ENCODE measurements around the gene DNAJC8.

The DNAJC8 gene

DNA sequence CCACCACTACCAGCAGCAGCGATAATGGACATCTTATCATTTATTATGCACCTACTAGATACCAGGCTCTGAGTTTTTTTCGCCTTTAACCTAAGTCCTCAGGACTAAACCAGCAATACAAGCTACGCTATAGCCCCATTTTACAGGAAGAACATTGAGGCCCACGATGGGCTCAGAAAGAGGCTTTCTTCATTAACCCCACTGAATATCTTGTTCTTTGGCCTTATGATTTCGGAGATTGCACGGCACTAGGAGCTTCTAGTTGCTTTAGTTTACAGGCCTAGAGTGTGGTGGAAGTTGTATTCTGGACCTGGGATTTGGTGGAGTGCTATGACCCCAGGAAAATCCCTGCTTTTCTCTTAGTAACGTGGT is 28.0 kb upstream of the DNAJC8 start:
- TF ChIP-seq TAF1 (IDR thresholded peaks at IDR 0.05; ENCODE audit: low read depth) (no peak), TCF12 (IDR thresholded peaks at IDR 0.05; ENCODE audit: low read depth) (no peak), EP300 (IDR thresholded peaks at IDR 0.05; ENCODE audit: borderline replicate concordance) (no peak), YY1 (IDR thresholded peaks at IDR 0.05; ENCODE audit: low read depth) (no peak), CREB1 (IDR thresholded peaks at IDR 0.05; ENCODE audit: low read depth) (no peak), EGR1 (IDR thresholded peaks at IDR 0.05) (no peak), NFIC (IDR thresholded peaks at IDR 0.05) (no peak), CEBPB (IDR thresholded peaks at IDR 0.05) (no peak)
- TF ChIP-seq, protein P1, sequence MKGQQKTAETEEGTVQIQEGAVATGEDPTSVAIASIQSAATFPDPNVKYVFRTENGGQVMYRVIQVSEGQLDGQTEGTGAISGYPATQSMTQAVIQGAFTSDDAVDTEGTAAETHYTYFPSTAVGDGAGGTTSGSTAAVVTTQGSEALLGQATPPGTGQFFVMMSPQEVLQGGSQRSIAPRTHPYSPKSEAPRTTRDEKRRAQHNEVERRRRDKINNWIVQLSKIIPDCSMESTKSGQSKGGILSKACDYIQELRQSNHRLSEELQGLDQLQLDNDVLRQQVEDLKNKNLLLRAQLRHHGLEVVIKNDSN (IDR thresholded peaks at IDR 0.05) = no peak
- TF ChIP-seq, protein P2, sequence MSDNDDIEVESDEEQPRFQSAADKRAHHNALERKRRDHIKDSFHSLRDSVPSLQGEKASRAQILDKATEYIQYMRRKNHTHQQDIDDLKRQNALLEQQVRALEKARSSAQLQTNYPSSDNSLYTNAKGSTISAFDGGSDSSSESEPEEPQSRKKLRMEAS (IDR thresholded peaks at IDR 0.05) = no peak

DNA sequence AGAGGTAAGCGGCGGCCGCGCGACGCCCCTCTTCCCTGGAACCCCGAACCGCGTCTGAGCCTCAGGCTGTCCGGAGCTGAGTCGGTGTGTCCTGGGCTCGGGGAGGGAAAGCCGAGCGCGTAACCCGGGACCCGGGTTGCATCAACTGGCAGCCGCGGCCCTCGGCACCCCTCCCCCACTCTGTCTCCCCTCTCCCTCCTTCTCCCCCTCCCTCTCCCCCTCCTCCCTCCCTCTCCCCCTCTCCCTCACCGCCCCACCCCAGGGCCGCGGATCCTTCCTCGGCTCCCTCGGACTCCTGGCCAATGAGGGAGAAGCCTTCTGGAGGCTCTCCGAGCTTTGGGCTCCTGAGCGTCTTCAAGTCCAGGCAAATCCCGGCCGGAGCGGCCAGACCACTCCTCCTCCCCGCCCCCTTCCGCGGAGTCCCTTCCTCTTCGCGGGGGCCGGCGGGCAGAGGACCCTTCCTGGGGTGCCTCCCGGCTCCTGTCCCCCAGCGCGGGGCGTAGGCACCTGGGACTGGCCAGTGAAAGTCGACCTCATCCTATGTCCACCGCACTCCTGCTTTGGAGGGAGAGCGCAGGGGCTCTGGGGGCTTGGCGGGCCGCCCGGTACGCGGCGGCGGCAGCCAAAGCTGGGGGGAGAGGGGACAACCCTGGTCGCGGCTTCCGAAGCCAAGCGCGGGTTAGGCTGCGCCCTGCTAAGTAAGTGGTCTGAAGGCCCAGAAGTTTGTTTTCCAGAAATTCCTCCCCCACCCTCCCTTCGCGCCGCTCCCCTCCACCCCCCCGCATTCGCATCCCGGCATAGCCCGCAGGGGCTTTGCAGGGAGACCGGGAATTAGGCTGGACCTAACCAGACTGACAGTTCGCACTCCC is 27.3 kb upstream of the DNAJC8 start:
- TF ChIP-seq CEBPB (IDR thresholded peaks at IDR 0.05) (no peak), NFIC (IDR thresholded peaks at IDR 0.05) (no peak), ZBTB7A (IDR thresholded peaks at IDR 0.05; ENCODE audit: low read depth) (peak; percentile 95), EP300 (IDR thresholded peaks at IDR 0.05; ENCODE audit: borderline replicate concordance) (no peak), TAF1 (IDR thresholded peaks at IDR 0.05; ENCODE audit: low read depth) (no peak), TCF12 (IDR thresholded peaks at IDR 0.05; ENCODE audit: low read depth) (no peak), CREB1 (IDR thresholded peaks at IDR 0.05; ENCODE audit: low read depth) (no peak), EGR1 (IDR thresholded peaks at IDR 0.05) (no peak), TEAD4 (IDR thresholded peaks at IDR 0.05) (no peak), YY1 (IDR thresholded peaks at IDR 0.05; ENCODE audit: low read depth) (no peak), FOXM1 (IDR thresholded peaks at IDR 0.05; ENCODE audit: borderline replicate concordance, low read depth) (no peak), RAD21 (IDR thresholded peaks at IDR 0.05; ENCODE audit: low read depth) (no peak)
- TF ChIP-seq, protein P2 (IDR thresholded peaks at IDR 0.05) = 0 out of 2 replicates have a peak, but pooled peaks have one; percentile 23
- TF ChIP-seq, protein P3, sequence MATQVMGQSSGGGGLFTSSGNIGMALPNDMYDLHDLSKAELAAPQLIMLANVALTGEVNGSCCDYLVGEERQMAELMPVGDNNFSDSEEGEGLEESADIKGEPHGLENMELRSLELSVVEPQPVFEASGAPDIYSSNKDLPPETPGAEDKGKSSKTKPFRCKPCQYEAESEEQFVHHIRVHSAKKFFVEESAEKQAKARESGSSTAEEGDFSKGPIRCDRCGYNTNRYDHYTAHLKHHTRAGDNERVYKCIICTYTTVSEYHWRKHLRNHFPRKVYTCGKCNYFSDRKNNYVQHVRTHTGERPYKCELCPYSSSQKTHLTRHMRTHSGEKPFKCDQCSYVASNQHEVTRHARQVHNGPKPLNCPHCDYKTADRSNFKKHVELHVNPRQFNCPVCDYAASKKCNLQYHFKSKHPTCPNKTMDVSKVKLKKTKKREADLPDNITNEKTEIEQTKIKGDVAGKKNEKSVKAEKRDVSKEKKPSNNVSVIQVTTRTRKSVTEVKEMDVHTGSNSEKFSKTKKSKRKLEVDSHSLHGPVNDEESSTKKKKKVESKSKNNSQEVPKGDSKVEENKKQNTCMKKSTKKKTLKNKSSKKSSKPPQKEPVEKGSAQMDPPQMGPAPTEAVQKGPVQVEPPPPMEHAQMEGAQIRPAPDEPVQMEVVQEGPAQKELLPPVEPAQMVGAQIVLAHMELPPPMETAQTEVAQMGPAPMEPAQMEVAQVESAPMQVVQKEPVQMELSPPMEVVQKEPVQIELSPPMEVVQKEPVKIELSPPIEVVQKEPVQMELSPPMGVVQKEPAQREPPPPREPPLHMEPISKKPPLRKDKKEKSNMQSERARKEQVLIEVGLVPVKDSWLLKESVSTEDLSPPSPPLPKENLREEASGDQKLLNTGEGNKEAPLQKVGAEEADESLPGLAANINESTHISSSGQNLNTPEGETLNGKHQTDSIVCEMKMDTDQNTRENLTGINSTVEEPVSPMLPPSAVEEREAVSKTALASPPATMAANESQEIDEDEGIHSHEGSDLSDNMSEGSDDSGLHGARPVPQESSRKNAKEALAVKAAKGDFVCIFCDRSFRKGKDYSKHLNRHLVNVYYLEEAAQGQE (IDR thresholded peaks at IDR 0.05; ENCODE audit: low read depth) = no peak
- TF ChIP-seq, protein P1 (IDR thresholded peaks at IDR 0.05) = no peak

DNA sequence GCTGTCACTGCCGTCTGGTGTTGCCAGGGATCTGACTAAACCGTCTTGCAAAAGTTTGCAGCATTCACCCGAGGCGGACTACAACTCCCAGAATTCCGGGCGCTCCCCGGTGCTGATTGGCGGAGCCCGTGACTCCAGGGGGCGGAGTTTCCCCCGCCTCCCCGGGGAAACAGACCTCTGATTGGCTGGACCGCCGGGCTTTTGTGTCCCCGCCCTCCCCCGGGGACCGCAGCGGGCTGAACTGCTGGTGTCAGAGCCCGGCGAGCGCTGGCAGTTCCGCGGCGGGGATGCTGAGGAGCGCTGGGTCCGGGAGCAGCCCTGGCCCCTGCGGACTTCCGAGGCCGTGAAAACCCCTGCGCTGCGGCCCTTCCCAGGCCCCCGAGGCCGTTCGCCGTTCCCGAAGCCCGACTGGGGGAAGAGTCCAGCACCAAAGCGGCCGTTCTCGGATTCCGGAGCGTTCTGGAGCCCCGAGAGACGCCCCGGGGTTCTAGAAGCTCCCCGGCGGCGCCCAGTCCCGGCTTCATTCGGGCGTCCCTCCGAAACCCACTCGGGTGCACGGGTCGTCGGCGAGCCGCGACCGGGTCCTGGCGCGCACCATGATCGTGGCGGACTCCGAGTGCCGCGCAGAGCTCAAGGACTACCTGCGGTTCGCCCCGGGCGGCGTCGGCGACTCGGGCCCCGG is 26.6 kb upstream of the DNAJC8 start, which contains the start of gene SESN2:
SESN2 (plus strand) TSS at position 267 of the 682 bp plus-strand sequence; CDS start at position 597, 330 bp downstream.
- TF ChIP-seq EGR1 (IDR thresholded peaks at IDR 0.05) (no peak), NFIC (IDR thresholded peaks at IDR 0.05) (no peak), YY1 (IDR thresholded peaks at IDR 0.05; ENCODE audit: low read depth) (0 out of 2 replicates have a peak, but pooled peaks have one; percentile 13), EP300 (IDR thresholded peaks at IDR 0.05; ENCODE audit: borderline replicate concordance) (no peak), CREB1 (IDR thresholded peaks at IDR 0.05; ENCODE audit: low read depth) (no peak), RAD21 (IDR thresholded peaks at IDR 0.05; ENCODE audit: low read depth) (no peak), CEBPB (IDR thresholded peaks at IDR 0.05) (peak; percentile 71), TAF1 (IDR thresholded peaks at IDR 0.05; ENCODE audit: low read depth) (peak; percentile 93), TCF12 (IDR thresholded peaks at IDR 0.05; ENCODE audit: low read depth) (peak; percentile 31; the same call in 1 of the 2 replicates), ZBTB7A (IDR thresholded peaks at IDR 0.05; ENCODE audit: low read depth) (no peak), FOXM1 (IDR thresholded peaks at IDR 0.05; ENCODE audit: borderline replicate concordance, low read depth) (no peak)
- TF ChIP-seq, protein P2 (IDR thresholded peaks at IDR 0.05) = no peak
- TF ChIP-seq, protein P1 (IDR thresholded peaks at IDR 0.05) = peak; percentile 5; the same call in 1 of the 2 replicates

DNA sequence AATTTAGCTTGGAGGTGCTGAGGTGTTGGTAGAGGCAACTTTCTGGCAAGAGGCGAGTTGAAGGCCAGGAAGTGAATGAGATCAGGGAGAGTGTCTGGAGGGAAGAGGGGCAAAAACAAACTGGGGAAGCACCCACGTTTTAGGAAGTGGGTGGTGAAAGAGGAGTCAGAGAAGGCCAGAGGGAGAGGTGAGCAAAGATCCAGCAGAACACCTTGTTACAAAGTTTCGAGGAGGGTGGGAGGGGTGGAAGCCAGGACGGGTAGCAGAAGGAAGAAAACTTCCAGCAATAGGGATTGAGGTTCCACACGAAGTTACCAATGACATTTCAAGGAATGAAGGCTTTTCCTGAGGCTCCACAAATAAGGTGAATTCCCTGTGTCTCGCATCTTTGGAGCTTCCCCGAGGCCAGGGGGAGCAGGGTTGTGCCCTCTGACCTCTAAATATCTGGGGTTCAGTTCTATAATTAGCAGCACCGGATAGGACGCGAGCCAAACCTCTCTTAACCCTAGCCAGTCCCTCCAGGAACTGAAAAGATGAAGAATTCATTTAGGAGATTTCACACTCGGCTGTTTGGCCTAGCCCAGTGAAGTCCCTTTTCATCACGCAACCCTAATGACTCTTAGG is 25.9 kb upstream of the DNAJC8 start:
- TF ChIP-seq TCF12 (IDR thresholded peaks at IDR 0.05; ENCODE audit: low read depth) (no peak), ZBTB7A (IDR thresholded peaks at IDR 0.05; ENCODE audit: low read depth) (no peak), TAF1 (IDR thresholded peaks at IDR 0.05; ENCODE audit: low read depth) (no peak), NFIC (IDR thresholded peaks at IDR 0.05) (no peak), CEBPB (IDR thresholded peaks at IDR 0.05) (no peak), CREB1 (IDR thresholded peaks at IDR 0.05; ENCODE audit: low read depth) (no peak), TEAD4 (IDR thresholded peaks at IDR 0.05) (no peak), YY1 (IDR thresholded peaks at IDR 0.05; ENCODE audit: low read depth) (no peak), EP300 (IDR thresholded peaks at IDR 0.05; ENCODE audit: borderline replicate concordance) (no peak), FOXM1 (IDR thresholded peaks at IDR 0.05; ENCODE audit: borderline replicate concordance, low read depth) (no peak), EGR1 (IDR thresholded peaks at IDR 0.05) (no peak), RAD21 (IDR thresholded peaks at IDR 0.05; ENCODE audit: low read depth) (no peak)
- TF ChIP-seq, protein P3 (IDR thresholded peaks at IDR 0.05; ENCODE audit: low read depth) = no peak
- TF ChIP-seq, protein P1 (IDR thresholded peaks at IDR 0.05) = no peak
- TF ChIP-seq, protein P2 (IDR thresholded peaks at IDR 0.05) = no peak
